Muscle layer of colon (tissue), 2 donors: Measurements from ENCODE around the gene SSTR5.

ENCODE experiments used
- H3K27ac ChIP-seq: one replicate; pipeline ENCODE4 v1.7.0; 2013; ENCODE audit warnings: low read depth, mild to moderate bottlenecking, low read length, moderate library complexity
- H3K27me3 ChIP-seq, 2 donors: one replicate each; pipeline ENCODE4 v1.7.0; 2013; ENCODE audit warnings: low read length in 2 of 2, mild to moderate bottlenecking in 2 of 2; ENCODE audit not compliant: insufficient read depth in 2 of 2, control insufficient read depth in 1 of 2
- H3K36me3 ChIP-seq: one replicate; pipeline ENCODE4 v1.7.0; 2013; ENCODE audit warnings: mild to moderate bottlenecking, low read length; ENCODE audit not compliant: insufficient read depth
- H3K4me1 ChIP-seq: one replicate; pipeline ENCODE4 v1.7.0; 2013; ENCODE audit warnings: mild to moderate bottlenecking, low read length; ENCODE audit not compliant: insufficient read depth
- H3K4me3 ChIP-seq, 2 donors: one replicate each; pipeline ENCODE4 v1.7.0; 2013; ENCODE audit warnings: low read length in 2 of 2, low read depth in 1 of 2, mild to moderate bottlenecking in 1 of 2, moderate library complexity in 1 of 2
- H3K9ac ChIP-seq: one replicate; pipeline ENCODE4 v1.7.0; 2013; ENCODE audit warnings: low read length
- H3K9me3 ChIP-seq: one replicate; pipeline ENCODE4 v1.7.0; 2013; ENCODE audit warnings: mild to moderate bottlenecking, low read length
- donor health status: abdominal sarcoma.
- donor health status: Adenocarcinoma of cecum.

Gene SSTR5

DNA sequence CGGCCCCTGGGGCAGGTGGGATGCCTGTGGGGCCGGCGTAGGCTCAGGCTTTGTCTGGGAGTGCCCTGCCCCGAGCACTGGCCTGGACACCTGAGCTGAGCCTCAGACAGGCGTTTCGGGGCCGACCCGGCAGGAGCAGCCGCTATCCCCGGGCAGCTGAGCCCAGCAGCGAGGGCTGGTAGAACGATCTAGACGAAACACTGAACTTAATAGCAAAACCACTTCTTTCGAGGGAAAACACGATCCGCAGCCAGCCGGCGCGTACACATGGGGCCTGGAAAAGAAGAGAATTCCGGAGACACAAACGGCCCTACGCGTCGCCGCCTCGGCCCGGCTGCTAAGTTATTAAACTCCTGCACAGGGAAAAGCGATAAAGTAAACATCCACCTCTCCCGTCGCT, 22.0 kb upstream of the SSTR5 start:
- no peaks in the 10 kb centered on the region for H3K4me1 ChIP-seq
- H3K4me3 ChIP-seq, result no peak overlapping the region
- no peaks in the 10 kb centered on the region for H3K9me3 ChIP-seq
- H3K36me3 ChIP-seq, result no peaks in the 10 kb centered on the region
- peaks cover 0 to 41% of the 10 kb centered on the region in 2 donors for H3K27me3 ChIP-seq
- H3K9ac ChIP-seq, result no peak overlapping the region
- H3K27ac ChIP-seq, result no peak overlapping the region

GRCh38 chr16:1050921-1051320, 21.6 kb upstream of the SSTR5 start:
- no peak overlapping the region for H3K9ac ChIP-seq
- no peaks in the 10 kb centered on the region for H3K36me3 ChIP-seq
- no peaks in the 10 kb centered on the region for H3K4me1 ChIP-seq
- H3K27me3 ChIP-seq, result peaks cover 0 to 43% of the 10 kb centered on the region in 2 donors
- H3K27ac ChIP-seq, result no peak overlapping the region
- no peaks in the 10 kb centered on the region for H3K9me3 ChIP-seq
- H3K4me3 ChIP-seq, result no peak overlapping the region

DNA sequence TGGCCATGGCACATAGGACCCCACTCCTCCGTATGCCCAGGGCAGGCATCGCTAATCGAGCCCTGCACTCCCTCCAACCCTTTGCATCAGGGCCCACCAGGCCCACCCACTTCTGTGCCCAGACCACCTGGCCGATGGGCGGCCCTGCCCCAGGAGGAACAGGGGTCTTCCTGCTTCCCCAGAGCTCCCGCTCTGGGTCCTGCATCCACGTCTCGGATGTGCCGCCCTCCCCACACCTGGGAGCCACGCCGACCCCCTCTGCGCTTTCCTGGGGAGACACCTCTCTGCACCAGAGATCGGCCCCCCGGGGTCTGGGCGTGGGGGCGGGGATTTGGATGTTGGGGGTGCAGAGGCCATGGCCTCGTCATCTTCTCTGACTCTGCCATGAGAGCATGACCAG, 21.1 kb upstream of the SSTR5 start:
- H3K9me3 ChIP-seq, result no peaks in the 10 kb centered on the region
- H3K9ac ChIP-seq, result no peak overlapping the region
- no peaks in the 10 kb centered on the region for H3K4me1 ChIP-seq
- no peaks in the 10 kb centered on the region for H3K36me3 ChIP-seq
- peaks cover 0 to 39% of the 10 kb centered on the region in 2 donors for H3K27me3 ChIP-seq
- H3K27ac ChIP-seq, result no peak overlapping the region
- H3K4me3 ChIP-seq, result no peak overlapping the region

- H3K27me3 ChIP-seq, result peaks cover 0 to 35% of the 10 kb centered on the region in 2 donors
- no peaks in the 10 kb centered on the region for H3K4me1 ChIP-seq
- no peak overlapping the region for H3K27ac ChIP-seq
- no peak overlapping the region for H3K4me3 ChIP-seq
- no peaks in the 10 kb centered on the region for H3K9me3 ChIP-seq
- H3K9ac ChIP-seq, result no peak overlapping the region
- no peaks in the 10 kb centered on the region for H3K36me3 ChIP-seq
Measured at GRCh38 chr16:1052721-1053120, 19.8 kb upstream of the SSTR5 start.

GRCh38 chr16:1053121-1053521, 19.4 kb upstream of the SSTR5 start:
- H3K9ac ChIP-seq, result no peak overlapping the region
- H3K27ac ChIP-seq, result no peak overlapping the region

DNA sequence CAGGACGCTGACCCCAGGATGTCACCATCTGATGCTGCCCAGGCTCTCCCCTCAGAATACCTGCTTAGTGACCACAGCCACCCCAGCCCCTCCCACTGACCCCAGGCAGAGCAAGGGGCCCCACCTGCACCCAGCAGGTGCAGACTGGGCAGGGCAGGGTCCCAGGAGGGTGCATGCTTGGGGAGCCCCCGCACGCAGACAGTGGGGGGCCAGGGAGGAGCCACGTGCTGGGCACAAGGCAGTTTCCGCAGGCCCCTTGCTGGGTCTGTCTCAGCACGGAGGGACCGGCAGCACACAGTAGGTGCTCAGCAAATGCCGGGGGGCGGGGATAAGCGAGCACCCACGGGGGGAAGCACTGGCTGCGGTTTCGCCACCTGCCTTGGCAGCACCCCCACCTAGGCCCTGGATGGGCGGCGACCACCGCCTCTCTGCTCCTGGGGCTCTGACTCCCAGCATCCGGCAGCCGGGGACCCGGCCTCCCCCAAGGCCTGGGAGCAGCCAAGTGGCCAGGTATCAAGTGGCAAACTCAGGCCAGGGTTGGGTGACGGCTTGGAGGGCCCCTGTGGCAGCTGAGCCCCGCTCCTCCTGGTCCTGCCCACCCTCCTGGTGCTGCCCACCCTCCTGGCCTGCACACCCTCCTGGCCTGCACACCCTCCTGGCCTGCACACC, 18.7 kb upstream of the SSTR5 start:
- Histone ChIP-seq H3K27ac (no peak overlapping the region), H3K9me3 (no peaks in the 10 kb centered on the region), H3K4me3 (no peak overlapping the region), H3K36me3 (no peaks in the 10 kb centered on the region), H3K4me1 (no peaks in the 10 kb centered on the region), H3K9ac (no peak overlapping the region), H3K27me3 (peaks cover 0 to 30% of the 10 kb centered on the region in 2 donors)

More at GRCh38 chr16:1053121-1053521, 19.4 kb upstream of the SSTR5 start:
- Histone ChIP-seq H3K27me3 (peaks cover 0 to 35% of the 10 kb centered on the region in 2 donors), H3K36me3 (no peaks in the 10 kb centered on the region), H3K4me3 (no peak overlapping the region), H3K4me1 (no peaks in the 10 kb centered on the region), H3K9me3 (no peaks in the 10 kb centered on the region)

GRCh38 chr16:1054660-1055556, 17.6 kb upstream of the SSTR5 start:
- no peak overlapping the region for H3K27ac ChIP-seq
- no peaks in the 10 kb centered on the region for H3K36me3 ChIP-seq
- H3K4me1 ChIP-seq, result no peaks in the 10 kb centered on the region
- H3K27me3 ChIP-seq, result peaks cover 0 to 30% of the 10 kb centered on the region in 2 donors
- no peaks in the 10 kb centered on the region for H3K9me3 ChIP-seq
- no peak overlapping the region for H3K4me3 ChIP-seq
- H3K9ac ChIP-seq, result no peak overlapping the region

DNA sequence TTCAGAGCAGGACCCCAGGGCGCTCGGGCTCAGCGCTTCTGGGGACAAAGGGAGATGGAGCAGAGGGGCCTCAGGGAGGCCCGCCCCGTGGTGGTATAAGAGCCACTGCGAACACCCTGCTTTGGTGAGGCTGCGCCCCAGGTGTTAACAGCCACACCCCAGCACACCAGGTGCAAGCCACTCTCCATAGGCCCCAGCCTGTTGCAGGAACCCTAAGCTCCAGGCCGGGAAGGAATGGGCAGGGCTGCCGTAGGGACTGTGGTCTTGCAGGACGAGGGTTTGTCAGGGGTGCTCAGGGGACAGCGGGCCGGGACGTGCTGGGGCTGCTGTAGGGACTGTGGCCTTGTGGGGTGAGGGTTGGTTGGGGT, 17.0 kb upstream of the SSTR5 start:
- Histone ChIP-seq H3K36me3 (no peaks in the 10 kb centered on the region), H3K27me3 (peaks cover 0 to 30% of the 10 kb centered on the region in 2 donors), H3K27ac (no peak overlapping the region), H3K4me1 (no peaks in the 10 kb centered on the region), H3K9ac (no peak overlapping the region), H3K4me3 (no peak overlapping the region), H3K9me3 (no peaks in the 10 kb centered on the region)

DNA sequence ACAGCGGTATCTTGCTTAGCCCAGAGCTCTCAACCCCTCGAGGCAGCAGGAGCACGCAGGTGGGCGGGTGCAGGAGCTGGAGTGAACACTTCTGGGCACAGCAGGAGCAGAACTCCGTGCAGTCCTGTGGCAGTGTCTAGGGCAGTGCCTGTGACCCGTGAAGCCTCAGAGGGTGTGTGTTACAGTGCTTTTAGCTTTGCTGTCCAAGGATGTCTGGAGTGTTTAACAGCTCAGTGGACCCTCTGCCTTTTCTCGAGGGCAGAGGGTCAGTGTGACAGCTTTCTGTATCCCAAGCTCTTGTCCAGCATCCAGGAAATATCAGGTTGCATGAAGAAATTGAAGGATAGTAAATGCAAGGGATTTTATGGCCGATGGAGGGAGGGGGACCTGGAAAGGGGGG, 16.4 kb upstream of the SSTR5 start:
- no peak overlapping the region for H3K4me3 ChIP-seq
- H3K9me3 ChIP-seq, result no peaks in the 10 kb centered on the region
- no peak overlapping the region for H3K27ac ChIP-seq
- H3K9ac ChIP-seq, result no peak overlapping the region
- H3K36me3 ChIP-seq, result no peaks in the 10 kb centered on the region
- peaks cover 0 to 30% of the 10 kb centered on the region in 2 donors for H3K27me3 ChIP-seq
- H3K4me1 ChIP-seq, result no peaks in the 10 kb centered on the region

- Histone ChIP-seq H3K9me3 (no peaks in the 10 kb centered on the region), H3K9ac (no peak overlapping the region), H3K27me3 (peaks cover 0 to 32% of the 10 kb centered on the region in 2 donors), H3K4me1 (no peaks in the 10 kb centered on the region), H3K27ac (no peak overlapping the region), H3K4me3 (no peak overlapping the region), H3K36me3 (no peaks in the 10 kb centered on the region)
Measured at GRCh38 chr16:1057252-1057932, 15.2 kb upstream of the SSTR5 start.

DNA sequence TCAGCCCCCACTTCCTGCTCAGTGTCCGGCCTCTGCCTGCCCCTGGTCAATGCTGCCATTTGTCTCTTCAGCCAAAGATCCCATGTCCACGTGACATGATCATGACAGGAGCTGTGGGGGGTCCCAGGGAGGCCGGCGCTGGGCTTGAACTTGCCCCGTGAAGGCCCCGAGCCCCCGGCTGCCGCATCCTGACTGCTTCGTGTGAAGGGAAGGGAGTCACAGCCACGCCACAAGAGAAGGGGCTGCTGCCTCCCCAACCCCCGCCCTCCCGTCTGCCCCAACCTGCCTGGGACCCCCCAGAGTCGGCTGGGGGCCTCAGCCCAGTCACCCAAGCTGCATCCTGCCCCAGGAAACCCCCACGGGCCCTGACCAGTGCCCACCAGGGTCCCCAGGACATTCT, 14.3 kb upstream of the SSTR5 start:
- no peaks in the 10 kb centered on the region for H3K36me3 ChIP-seq
- H3K4me1 ChIP-seq, result no peaks in the 10 kb centered on the region
- no peak overlapping the region for H3K4me3 ChIP-seq
- no peak overlapping the region for H3K9ac ChIP-seq
- no peak overlapping the region for H3K27ac ChIP-seq
- H3K27me3 ChIP-seq, result peaks cover 0 to 41% of the 10 kb centered on the region in 2 donors
- H3K9me3 ChIP-seq, result no peaks in the 10 kb centered on the region
